GM10847 (cell line): Measurements from ENCODE around the gene IL26.

Source experiments
- POLR2A ChIP-seq: IDR thresholded peaks from 2 replicates; pipeline ENCODE4 v1.6.1; 2011; ENCODE audit not compliant: insufficient read length; ENCODE audit errors: extremely low read depth

IL26 gene, protein sequence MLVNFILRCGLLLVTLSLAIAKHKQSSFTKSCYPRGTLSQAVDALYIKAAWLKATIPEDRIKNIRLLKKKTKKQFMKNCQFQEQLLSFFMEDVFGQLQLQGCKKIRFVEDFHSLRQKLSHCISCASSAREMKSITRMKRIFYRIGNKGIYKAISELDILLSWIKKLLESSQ

DNA sequence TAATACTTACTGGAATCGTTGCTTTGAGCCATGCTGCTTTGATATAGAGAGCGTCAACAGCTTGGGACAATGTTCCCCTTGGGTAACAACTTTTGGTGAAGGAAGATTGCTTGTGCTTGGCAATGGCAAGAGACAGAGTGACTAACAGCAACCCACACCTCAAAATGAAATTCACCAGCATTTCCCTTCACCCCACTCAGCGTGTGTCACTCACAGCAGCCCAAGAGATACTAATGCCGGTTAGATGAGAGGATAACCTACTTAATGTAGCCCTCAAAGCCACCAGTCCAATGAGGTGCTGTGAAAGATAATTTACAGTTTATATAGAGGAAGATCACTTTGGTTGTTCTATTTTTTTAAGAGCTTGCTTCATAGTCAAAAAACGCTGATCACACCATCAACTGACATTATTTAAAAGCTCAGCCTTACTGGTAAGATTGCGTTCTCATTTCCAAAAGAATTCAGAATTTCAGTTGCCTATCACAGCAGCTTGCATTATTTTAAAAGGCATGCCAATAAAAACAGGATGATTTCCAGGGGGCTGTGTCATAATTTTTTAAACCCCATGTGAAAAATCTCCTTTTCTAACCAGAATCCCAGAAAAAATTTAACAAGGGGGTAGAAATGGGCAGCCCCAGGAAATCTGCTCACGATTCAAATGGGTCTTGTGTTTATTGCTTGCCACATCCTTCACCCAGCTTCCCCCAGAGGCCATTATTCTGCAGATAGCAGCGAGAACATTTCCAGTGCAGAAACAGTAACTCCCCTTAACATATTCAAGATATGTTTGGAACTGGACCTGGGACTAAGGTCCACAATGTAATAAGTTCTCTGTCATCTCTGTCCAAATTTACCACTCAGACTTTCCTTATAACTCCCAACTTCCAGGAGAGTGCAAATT is at the start of gene IL26:
Gene IL26 (minus strand): TSS at position 235 of the 901 bp plus-strand sequence. CDS start 54 bp downstream, at position 181.
- TF ChIP-seq POLR2A: no peak

DNA sequence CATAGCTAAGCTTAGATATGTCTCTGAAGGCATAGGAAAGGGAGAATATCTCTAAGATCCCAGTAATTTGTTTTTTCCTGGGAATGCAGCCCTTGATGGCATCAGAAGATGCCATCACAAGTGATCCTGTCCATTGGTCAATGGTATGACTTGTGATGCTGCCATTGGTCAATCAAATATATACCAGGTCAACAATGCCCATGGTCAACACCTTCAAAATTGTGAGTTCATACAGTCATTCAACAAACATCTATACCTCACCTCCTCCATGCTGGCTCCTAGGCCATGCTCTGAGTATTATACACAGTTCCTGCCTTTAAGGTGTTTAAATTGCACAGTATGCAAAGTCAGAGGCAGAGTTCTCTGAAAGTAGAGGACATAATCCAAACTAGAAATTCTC is 47.1 kb upstream of the IL26 start:
- TF ChIP-seq POLR2A: no peak

DNA sequence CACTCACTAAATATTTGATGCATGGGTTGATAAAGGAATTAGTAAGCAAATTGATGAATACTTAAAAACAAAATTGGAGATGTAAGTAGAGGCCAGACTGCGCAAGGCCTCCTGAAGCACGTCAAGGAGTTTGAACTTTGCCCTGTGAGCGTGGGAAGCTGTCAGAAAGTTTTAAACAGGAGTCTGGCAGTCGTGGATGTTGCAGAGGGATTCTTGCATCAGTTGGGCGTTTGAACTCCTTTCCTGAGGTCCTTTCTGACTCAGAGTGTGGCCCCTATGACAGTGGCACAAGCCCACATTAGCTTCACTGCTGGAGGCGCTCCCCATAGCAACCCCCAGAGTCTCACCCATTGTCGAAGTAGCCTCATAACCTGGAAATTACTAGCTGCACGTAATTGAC is 45.7 kb upstream of the IL26 start:
- TF ChIP-seq POLR2A: no peak

DNA sequence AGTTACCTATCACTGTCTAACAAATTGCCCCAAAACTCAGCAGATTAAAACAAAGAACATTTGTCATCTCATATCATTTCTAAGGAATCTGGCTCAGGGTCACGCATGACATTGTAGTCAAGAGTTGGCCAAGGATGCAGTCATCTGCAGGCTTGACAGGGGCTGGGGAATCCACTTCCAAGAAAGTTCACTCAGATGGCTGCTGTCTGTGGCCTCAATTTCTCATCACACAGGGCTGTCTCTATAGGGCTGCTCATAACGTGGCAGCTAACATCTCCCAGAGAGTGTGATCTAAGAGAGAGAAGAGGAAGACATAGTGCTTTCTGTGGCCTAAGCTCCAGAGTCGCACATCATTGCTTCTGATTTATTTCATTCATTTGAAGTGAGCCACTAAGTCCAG is 44.7 kb upstream of the IL26 start:
- TF ChIP-seq POLR2A: no peak

DNA sequence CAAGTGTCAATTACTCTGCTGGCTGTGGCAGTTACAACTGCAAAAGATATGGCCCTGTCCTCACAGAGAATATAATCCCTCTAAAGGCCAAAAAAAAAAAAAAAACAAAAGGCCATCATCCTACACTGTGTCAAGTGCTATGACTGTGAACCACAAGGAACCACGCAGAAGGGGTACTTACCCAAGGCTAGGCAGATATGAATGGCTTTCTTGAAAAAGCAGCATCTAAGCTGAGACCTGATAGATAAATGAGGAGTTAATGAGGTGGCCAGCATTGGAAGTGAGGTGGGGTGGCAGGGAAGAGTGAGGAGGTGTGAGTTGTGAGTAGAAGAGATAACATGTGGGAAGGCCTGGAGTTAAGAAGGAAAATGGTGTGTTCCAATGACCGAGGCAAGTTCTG is 44.2 kb upstream of the IL26 start:
- TF ChIP-seq POLR2A: no peak

DNA sequence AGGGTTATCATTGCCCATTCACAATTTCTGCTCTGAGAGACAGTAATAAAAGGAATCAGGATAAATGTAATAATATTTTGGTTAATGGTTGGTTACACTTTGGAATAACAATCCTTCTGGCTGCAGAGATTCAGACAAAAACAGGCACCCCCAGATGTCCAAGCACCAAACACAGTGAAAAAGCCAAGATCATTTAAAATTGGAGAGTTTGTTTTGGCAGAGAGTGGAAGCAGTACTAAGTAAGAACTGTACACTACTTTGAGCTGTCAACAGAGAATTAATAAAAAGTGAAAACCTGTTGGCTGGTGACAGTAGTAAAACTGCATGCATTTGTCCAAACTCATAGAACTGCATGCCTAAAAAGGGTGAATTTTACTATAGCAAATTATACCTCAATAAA is 43.4 kb upstream of the IL26 start:
- no peak for TF ChIP-seq POLR2A

DNA sequence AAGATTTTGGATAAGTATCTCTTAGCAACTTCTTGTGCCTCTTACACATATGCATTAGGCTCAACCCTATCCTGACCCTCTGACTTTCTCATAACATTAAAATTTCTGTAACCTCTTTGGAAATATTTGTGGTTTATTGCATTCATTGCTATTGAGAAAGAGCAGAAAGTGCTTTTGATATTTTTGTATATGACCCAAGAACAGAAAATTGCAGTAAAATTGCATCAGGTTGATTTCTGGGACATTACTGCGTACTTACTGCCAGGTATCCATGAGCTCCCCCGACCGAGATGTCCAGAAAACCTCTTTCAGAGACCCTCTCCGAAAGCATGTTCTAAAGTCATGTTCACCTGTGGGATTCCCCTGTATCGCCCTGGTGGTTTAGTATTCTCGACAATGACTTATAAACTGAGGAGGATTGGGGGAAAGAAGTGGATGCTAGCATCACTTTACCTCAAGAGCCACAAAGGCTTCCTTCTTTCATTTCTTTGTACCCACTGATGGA is 42.3 kb upstream of the IL26 start:
- no peak for TF ChIP-seq POLR2A

DNA sequence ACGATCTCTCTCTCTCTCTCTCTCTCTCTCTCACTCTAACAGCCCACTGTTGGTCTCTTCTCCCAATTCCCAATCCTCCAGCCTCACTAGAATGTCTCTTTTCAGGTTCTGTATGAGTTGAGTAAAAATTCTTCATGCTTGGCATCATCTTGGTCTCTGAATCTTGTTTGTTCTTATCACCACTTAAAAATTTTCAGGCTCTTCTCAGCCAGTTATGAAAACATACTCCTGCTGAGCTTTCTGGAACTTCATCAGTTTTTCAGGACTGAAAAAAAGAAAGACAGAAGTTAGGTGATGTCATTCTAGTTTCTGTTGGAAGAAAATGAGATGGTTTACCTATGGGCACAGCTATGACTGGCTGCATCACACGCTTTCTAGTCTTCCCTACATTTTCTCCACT is 39.2 kb upstream of the IL26 start:
- TF ChIP-seq POLR2A: no peak

DNA sequence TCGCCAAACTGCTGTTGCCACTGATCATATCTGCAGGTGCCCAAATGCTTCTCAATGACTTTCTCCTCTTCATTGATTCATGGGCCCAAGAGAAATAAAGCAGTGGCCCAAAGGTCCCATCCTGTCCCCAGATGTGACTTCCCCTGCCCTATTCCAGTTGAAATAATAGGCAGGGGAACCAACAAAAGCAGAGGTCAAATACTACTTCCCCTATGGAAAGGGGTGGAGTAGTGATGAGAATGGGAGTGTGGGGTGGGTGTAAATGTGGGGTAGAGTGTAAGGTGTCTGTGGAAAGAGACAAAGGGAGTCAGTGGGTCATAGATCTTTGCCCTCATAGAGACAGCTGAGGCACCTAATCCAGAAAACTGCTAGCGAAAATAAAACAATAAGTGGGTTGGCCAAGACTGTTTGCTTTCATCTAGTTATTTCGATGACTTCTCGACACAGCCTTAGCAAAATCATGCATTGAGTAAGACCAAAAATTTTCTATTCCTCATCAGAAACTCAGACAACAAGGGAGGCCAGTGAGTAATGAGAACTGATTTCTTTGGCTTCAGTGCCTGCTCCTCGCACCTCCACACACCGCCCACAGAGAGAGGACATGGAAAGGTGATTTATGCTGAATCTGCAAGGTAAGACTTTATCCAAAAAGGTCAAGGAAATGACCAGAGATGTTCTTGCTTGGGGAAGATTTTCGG is 38.7 kb upstream of the IL26 start:
- no peak for TF ChIP-seq POLR2A

DNA sequence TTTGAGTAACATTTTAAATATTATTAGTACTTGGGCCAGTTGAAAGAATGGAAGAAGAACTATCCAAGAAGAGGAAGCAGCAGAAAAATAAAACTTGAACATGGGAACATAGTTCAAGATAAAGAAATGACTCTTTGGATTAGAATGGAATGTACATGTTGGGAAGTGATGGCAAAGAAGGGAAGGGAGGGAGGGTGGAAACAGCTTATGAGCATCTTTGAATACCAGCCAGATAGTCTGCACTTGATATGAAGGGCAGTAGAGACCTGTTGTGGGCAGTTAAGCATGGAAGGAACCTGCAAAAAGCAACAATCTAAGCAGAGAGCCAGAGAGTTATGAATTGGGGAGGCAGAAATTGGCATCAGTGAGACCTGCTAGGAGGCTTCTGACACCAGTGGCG is 37.8 kb upstream of the IL26 start:
- TF ChIP-seq POLR2A: no peak

DNA sequence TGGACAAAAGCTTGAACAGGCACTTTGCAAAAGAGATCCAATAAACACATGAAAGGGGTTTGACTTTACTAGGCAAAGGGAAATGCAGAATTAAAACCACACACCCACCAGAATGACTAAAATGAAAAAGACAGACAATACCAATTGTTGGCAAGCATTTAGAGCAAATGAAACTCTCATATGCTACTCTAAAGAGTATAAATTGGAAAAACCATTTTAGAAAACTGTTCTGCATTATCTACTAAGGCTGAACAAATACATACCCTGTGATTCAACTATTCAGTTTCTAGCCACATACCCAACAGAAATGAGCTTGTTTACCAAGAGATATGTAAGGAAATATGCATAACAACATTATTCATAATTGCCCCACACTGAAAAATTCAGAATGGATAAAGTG is 36.3 kb upstream of the IL26 start:
- no peak for TF ChIP-seq POLR2A

DNA sequence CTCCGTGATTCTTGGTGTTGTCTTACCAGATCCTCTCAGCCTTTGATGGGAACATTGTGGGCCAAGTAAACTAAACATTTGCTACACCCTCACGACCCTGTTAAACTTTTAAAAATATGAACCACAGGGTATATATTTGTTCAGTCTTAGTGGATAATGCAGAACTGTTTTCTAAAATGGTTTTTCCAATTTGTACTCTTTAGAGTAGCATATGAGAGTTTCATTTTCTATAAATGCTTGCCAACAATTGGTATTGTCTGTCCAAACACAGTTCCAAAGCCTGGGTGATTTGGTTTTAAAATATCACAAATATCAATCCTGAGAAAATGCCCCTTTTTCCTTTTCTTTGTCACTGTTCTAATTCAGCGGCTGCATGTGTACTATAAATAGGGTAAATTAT is 34.5 kb upstream of the IL26 start:
- no peak for TF ChIP-seq POLR2A

DNA sequence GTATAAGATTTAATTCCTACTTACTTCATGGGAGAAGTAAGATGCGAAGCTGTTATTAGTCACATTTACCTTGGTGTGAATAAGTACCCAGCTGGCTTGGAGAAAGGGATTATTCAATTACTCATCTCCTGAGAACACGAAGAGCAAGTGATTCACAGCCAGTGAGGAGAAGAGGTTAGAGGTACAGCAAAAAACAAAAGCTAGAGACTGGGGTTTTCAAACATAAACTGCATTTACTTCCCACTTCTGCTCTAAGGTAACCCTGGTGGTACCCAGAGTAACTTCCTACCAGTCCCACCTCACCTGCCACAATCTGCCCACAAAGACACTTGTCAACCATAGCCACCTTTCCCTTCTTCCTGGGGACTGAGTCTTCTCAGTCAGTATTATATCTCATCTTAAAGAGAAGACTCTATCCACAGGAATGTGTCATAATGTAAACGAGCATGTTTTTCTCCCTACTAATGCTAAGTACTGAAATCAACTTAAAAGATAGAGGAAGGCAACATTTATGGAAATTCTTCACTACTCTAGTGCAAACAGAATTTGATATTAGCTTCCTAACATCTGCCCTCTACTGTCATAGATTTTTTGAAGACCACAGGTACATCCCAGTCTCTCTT is 33.8 kb upstream of the IL26 start:
- no peak for TF ChIP-seq POLR2A

DNA sequence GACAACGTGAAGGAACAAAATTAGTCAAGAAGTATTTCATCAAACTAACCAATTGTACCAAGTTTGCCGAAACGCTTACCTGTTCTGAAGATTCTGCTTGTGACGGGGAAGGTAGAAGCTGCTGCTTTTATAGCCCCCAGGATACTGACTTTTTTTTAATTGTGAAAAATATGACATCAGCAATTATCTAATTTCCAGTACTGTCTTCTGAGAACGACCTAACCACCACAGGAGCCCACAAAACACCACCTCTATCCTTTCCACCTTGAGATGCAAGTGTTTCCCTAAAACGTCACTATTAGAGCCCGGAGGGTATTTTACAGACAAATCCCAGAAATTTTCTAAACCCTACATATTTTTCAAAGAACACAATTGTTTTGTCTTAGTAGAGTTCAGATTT is 27.9 kb upstream of the IL26 start, which contains the start of gene IL22:
Gene IL22 (minus strand): TSS at position 101 of the 400 bp plus-strand sequence. CDS start 156 bp downstream, outside the sequence.
- TF ChIP-seq POLR2A: no peak

DNA sequence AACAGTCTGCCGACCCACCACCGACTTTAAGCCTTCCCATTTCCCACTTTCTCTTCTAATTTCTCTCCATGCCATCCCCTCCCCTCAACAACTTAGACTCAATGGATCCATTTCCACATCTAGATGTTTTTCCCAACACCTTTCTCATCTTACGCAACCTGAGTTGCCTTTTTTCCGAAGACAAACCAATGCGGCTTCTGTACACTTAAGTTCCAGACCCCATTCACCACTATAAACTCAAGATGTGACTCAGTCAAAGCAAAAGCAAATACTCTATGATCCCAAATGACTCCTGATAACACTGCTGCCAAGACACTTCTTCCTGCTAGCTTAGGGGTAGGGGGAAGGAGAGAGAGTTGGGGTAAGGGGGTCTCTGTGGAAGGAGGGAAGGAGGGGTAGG is 26.5 kb upstream of the IL26 start:
- no peak for TF ChIP-seq POLR2A
